ENCODE results near the gene FAM98B.

The FAM98B gene

DNA sequence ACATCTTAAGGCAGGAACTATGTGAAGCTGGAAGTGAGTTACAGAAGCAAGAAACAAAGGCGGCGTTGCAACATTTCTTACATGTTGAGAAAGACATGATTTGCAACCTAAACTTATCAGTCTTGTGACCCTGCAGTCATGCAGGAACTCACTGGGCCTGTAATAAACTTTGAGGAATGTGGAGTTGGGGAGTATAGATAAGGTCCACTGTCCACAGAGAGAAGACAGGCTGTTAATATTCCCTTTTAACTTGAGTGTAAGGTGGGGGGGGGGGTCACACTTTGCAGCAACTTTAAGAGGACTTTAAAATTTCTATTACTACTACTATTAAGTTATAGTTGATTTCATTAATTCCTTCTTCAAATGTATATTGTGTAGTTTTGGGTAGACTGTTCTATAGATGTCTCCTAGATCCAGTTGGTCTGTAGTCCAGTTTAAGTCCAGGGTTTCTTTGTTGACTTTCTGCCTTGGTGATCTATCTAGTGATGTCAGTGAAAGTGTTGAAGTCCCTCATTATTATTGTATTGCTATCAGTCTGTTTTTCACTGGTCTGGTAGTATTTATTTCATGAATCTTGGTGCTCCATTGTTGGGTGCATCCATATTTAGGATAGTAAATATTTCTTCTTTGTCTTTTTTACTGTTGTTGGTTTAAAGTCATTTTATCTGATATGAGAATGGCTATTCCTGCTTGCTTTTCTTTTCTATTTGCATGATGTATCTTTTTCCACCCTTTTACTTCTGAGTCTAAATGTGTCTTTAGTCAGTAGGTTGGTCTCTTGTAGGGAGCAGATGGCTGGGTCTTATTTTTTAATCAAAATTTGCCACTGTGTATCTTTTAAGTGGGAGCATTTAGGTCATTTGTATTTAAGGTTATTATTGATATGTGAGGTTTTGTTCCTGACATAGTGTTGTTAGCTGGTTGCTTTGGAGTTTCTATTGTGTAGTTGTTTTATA, 15.6 kb upstream of the FAM98B start:
- no peak overlapping the region for H3K27ac Mint-ChIP-seq
- H3K9me3 Mint-ChIP-seq, result peaks cover 0 to 4% of the 10 kb centered on the region in 2 donors
- ATAC-seq (replicated peaks) (no peak), DNase-seq (no peak)
- peaks cover 36 to 38% of the 10 kb centered on the region in 2 donors for H3K27me3 Mint-ChIP-seq
- peaks cover 7 to 11% of the 10 kb centered on the region in 2 donors for H3K4me1 Mint-ChIP-seq
- peaks cover 0 to 2% of the 10 kb centered on the region in 2 donors for H3K36me3 Mint-ChIP-seq
- H3K4me3 Mint-ChIP-seq, result no peak overlapping the region

DNA sequence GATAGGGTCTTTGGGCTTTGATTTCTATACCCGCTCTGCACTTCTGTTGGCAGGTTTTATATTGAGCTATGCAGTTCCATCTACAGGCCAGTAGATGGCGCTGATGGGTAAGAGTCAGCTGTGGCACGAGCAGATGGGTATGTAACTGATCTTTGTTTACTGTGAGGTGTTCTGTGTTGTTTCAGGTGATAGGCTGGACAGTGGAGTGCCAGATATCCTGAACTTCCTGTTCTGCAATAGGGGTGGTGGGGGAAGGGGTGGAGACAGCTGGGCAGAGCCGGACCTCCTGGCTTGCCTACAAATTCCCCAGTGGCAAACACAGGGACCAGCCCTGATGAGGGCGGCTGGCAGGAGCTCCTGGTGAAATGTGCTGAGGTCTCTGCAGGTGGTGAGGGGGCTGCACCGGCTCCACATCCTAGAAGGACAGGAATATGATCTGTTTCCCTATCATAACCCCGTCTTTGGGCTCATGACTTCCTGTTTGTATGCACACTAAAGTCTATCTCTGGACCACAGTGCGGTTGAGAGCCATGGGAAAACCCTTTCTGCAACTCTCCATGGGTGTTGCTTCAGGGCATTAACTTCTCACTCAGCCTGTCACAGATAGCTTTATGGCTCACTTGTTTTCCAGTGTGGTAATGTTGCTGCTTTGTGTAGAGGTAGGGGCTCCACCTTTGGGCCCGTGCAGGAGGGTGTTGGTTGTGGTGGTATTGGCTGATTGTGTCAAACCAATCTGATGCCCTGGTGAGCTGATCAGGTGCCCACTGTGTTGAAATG, 13.4 kb upstream of the FAM98B start:
- Mint-ChIP-seq H3K4me1 (peaks cover 7 to 11% of the 10 kb centered on the region in 2 donors), H3K36me3 (peaks cover 0 to 2% of the 10 kb centered on the region in 2 donors), H3K4me3 (peak overlapping the region; percentile 3 to 37), H3K27ac (no peak overlapping the region), H3K27me3 (peaks cover 23 to 37% of the 10 kb centered on the region in 2 donors), H3K9me3 (peaks cover 0 to 4% of the 10 kb centered on the region in 2 donors)
- ATAC-seq (replicated peaks) (peak; percentile 86 to 87), DNase-seq (no peak)

DNA sequence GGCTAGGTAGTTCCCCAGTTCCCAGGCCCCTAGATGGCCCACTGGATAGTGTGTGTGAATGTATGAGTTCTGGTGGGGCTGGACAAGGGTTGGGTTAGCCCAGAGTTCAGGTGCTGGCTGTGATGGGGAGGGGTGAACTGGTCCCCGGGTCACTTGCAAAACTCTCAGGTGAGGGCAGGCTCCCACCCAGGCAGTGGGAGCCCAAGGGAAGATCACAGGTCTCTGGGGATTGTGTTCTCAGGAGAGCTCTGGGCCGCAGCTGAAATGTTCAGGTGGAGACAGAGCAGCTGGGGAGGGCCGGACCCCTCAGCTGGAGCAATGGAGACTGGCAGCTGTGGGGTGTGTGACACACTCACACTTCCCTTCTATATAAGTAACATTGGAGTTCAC, 12.8 kb upstream of the FAM98B start:
- Mint-ChIP-seq H3K4me3 (no peak overlapping the region), H3K27me3 (peaks cover 19 to 32% of the 10 kb centered on the region in 2 donors), H3K36me3 (peaks cover 0 to 2% of the 10 kb centered on the region in 2 donors), H3K27ac (no peak overlapping the region), H3K4me1 (peaks cover 7 to 11% of the 10 kb centered on the region in 2 donors), H3K9me3 (peaks cover 0 to 4% of the 10 kb centered on the region in 2 donors)
- no peak for ATAC-seq (replicated peaks)
- DNase-seq, result no peak

DNA sequence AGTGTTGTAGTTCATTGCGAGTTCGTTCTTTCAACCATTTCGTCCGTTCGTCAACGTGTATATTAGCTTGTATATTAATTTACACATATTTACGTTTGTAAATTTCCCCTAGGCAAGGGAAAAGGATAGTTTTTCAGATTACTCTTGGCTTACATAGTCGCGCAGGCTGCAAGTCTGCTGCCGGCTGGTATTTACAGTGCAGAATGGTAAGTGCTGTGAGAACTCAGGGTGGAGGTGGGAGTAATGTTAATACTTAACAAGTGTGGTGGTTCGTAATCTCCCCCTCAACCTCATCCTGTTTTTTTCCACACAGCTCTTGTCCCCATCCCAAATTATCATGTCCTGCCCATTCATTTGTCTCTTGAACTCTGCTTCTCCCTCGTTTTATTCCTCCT, 766 bp downstream of the FAM98B start:
- no peak for ATAC-seq (replicated peaks)
- Mint-ChIP-seq H3K4me1 (peaks cover 22 to 36% of the 10 kb centered on the region in 2 donors), H3K27ac (peak overlapping the region; percentile 98), H3K9me3 (no peaks in the 10 kb centered on the region), H3K27me3 (no peaks in the 10 kb centered on the region), H3K4me3 (peak overlapping the region; percentile 94 to 95), H3K36me3 (peaks cover 8 to 13% of the 10 kb centered on the region in 2 donors)
- DNase-seq, result no peak

DNA sequence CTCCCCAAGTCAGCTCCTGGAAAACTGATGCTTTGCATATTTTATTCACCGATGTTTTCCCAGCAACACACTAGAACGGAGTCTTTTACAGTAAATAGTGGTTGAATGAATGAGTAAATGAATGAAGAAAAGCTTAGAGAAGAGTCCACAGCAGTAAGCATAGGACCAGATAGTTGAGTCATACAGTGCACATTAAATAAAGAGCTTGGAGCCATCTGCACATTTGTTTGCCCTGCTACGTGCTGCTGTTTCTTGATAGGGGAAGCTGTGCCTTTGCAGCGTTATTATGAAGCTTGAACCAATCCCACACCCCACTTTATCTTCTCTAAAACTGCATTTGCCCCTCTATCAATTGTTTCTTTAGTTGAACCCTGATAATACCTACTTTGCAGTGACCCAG, 1.2 kb downstream of the FAM98B start:
- peaks cover 10 to 13% of the 10 kb centered on the region in 2 donors for H3K36me3 Mint-ChIP-seq

DNA sequence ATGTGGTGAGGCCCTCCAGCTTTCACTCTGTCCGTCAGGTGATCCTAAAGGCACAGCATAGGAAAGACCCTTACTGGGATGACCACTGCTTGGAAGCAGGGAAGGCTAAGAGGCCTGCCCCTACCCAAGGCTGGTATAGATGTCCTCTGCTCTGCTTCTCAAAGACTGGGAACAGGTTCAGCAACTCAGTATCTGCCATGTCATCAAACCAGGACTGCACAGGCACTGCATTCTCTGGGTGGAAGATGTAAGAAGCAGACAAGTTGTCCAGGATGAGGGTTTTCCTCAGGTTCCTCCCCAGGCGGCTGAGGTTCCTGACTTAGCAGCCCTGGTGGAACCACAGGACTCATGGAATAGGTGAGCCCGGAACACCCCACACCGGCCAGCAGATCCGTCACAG, 4.7 kb downstream of the FAM98B start:
- no peak overlapping the region for H3K4me3 Mint-ChIP-seq
- H3K27ac Mint-ChIP-seq, result no peak overlapping the region
- ATAC-seq (replicated peaks) (no peak), DNase-seq (no peak)
- H3K4me1 Mint-ChIP-seq, result peaks cover 33 to 61% of the 10 kb centered on the region in 2 donors
- peaks cover 10 to 13% of the 10 kb centered on the region in 2 donors for H3K36me3 Mint-ChIP-seq
- no peaks in the 10 kb centered on the region for H3K27me3 Mint-ChIP-seq
- H3K9me3 Mint-ChIP-seq, result no peaks in the 10 kb centered on the region

More for the DNA sequence above, 1.2 kb downstream of the FAM98B start:
- peaks cover 25 to 40% of the 10 kb centered on the region in 2 donors for H3K4me1 Mint-ChIP-seq
- ATAC-seq (replicated peaks) (no peak), DNase-seq (no peak)
- H3K4me3 Mint-ChIP-seq, result peak overlapping the region; percentile 94 to 95
- H3K27ac Mint-ChIP-seq, result peak overlapping the region; percentile 98
- no peaks in the 10 kb centered on the region for H3K9me3 Mint-ChIP-seq
- no peaks in the 10 kb centered on the region for H3K27me3 Mint-ChIP-seq

DNA sequence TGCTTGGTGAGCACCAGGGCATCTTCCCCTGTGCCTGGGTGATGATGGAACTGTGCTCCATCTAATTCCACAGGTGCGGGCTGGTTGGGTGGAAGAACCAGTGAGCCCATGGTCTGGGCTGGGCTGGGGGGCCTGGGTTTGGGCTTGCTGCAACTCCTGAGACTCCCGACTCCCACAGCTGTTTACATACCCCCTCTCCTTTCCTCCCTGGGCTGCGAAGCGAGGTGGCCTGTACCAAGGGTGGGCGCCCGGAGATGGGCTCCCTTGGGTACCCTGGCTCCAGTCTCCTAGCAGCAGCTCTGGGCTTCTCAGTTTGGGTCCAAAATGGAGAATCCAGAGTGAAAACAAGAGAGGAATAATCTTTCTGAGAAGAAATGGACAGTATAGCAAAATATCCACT, 5.6 kb downstream of the FAM98B start:
- peaks cover 10 to 13% of the 10 kb centered on the region in 2 donors for H3K36me3 Mint-ChIP-seq
- H3K4me3 Mint-ChIP-seq, result no peak overlapping the region
- no peak overlapping the region for H3K27ac Mint-ChIP-seq
- H3K9me3 Mint-ChIP-seq, result no peaks in the 10 kb centered on the region
- H3K4me1 Mint-ChIP-seq, result peaks cover 33 to 61% of the 10 kb centered on the region in 2 donors
- no peak for DNase-seq
- ATAC-seq (replicated peaks), result no peak
- H3K27me3 Mint-ChIP-seq, result no peaks in the 10 kb centered on the region

DNA sequence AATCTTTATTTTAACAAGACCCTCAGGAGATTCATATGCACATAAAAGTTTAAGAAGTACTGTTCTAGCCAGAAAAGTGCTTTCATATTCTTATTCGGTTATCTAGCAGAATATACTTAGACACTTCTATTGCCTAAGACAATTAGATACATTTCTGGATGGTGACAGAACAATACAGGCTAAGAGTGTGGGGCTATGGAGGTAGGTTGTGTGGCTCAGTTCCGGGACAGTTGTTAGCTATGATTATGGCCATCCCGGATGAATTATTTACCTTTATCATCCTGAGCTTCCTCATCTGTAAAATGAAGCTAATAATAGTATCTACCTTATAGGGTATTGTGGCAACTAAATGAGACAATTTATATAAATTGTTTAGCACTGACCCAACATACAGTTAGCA, 6.6 kb downstream of the FAM98B start:
- H3K4me3 Mint-ChIP-seq, result no peak overlapping the region
- ATAC-seq (replicated peaks), result no peak
- no peaks in the 10 kb centered on the region for H3K27me3 Mint-ChIP-seq
- H3K36me3 Mint-ChIP-seq, result peaks cover 10 to 13% of the 10 kb centered on the region in 2 donors
- H3K4me1 Mint-ChIP-seq, result peaks cover 26 to 51% of the 10 kb centered on the region in 2 donors
- no peak overlapping the region for H3K27ac Mint-ChIP-seq
- H3K9me3 Mint-ChIP-seq, result no peaks in the 10 kb centered on the region
- no peak for DNase-seq

DNA sequence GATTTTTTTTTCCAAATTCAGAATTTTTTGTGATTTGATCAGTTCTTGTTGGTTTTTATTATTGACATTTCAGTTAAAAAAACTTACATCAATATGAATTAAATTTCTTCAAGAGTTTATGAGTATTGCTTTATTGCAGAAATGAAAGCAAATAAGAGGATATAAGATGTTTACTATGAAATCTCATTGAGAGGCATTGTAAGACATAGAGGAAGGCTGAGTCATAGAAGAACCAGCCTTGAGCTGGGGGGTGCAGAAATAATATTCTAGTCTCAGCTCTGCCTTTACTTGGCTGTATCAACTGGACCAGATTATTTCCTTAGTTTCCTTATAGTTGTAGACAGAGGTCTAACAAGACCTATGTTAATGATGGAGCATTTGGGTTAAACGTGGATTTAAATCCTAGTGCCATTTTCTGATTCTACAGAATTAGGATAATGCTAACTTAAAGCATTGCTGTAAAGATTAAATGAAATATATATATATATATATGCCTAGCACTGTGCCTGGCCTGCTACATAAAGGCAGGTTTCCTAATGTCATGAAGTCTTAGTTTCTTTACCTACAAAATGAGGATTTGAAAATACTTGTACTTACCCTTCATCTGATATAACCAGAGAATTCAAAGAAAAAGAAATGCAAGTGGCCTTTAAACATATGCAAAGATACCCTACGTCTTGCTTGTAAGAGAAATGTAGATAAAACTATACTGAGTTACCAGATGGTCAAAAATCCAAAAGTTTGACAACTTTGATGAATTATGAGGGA, 7.3 kb downstream of the FAM98B start:
- no peak for DNase-seq
- Mint-ChIP-seq H3K27me3 (no peaks in the 10 kb centered on the region), H3K36me3 (peaks cover 10 to 13% of the 10 kb centered on the region in 2 donors), H3K27ac (no peak overlapping the region), H3K4me3 (peak overlapping the region in 1 of 2 donors; percentile 14), H3K9me3 (no peaks in the 10 kb centered on the region), H3K4me1 (peaks cover 23 to 45% of the 10 kb centered on the region in 2 donors)
- ATAC-seq (replicated peaks), result peak; percentile 96 to 97

DNA sequence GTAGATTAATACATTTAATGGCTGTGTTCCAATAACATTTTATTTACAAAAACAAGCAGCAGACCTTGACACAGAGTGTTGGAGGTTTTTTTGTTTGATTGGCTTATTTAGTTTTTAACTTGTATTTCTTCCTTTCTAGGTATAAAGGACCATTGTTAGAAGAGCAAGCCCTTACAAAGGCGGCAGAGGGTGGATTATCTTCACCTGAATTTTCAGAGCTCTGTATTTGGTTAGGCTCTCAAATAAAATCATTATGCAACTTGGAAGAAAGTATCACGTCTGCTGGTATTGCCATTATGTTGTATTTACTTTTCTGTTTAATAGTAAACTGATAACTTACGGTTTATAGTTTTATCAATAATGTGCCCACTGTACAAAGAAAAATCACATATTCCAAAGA, 10.0 kb downstream of the FAM98B start:
- no peaks in the 10 kb centered on the region for H3K9me3 Mint-ChIP-seq
- peaks cover 7% of the 10 kb centered on the region in 2 donors for H3K36me3 Mint-ChIP-seq
- no peak for DNase-seq
- H3K4me3 Mint-ChIP-seq, result no peak overlapping the region
- H3K4me1 Mint-ChIP-seq, result peaks cover 15 to 33% of the 10 kb centered on the region in 2 donors
- H3K27ac Mint-ChIP-seq, result no peak overlapping the region
- no peak for ATAC-seq (replicated peaks)
- H3K27me3 Mint-ChIP-seq, result no peaks in the 10 kb centered on the region

DNA sequence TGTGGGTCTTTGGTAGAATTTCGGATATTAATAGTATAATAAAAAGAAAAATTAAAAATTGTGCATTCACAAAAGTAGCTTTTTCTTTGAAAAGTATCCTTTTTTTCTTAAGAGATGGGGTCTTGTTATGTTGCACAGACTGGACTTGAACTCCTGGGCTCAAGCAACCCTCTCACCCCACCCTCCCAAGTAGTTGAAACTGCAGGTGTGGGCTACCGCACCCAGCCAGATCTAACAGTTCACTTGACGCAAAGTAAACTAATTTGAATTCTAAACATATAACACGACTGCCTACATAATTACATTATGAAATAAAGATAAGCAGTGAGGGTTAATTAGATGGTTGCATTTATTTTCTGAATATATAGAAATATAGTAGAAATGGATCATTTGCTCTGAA, 10.7 kb downstream of the FAM98B start:
- Mint-ChIP-seq H3K4me3 (no peak overlapping the region), H3K27me3 (no peaks in the 10 kb centered on the region), H3K36me3 (peaks cover 2 to 4% of the 10 kb centered on the region in 2 donors), H3K4me1 (peaks cover 11 to 25% of the 10 kb centered on the region in 2 donors), H3K27ac (no peak overlapping the region), H3K9me3 (no peaks in the 10 kb centered on the region)
- DNase-seq (no peak), ATAC-seq (replicated peaks) (no peak)

DNA sequence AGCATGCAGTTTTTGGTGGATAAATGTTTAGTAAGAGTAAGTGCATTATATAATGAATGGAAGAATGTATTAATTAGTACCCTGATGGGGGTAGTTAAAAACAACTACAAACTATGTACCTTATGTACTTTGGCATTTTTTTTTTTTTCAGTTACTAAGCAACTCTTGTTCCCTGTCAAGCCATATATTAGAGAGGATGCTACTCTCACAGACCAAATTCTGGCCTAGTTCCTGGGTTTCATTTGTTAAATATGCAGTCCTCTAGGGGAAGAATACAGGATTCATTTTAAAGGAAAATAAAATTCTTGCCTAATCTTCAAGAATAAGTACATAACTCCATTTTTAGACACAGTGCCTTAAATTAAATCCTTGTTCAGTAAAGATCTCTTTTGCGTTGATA, 16.9 kb downstream of the FAM98B start:
- H3K4me1 Mint-ChIP-seq, result peaks cover 0 to 1% of the 10 kb centered on the region in 2 donors
- no peak overlapping the region for H3K27ac Mint-ChIP-seq
- no peak for DNase-seq
- H3K4me3 Mint-ChIP-seq, result no peak overlapping the region
- peaks cover 10 to 19% of the 10 kb centered on the region in 2 donors for H3K36me3 Mint-ChIP-seq
- ATAC-seq (replicated peaks), result no peak
- H3K27me3 Mint-ChIP-seq, result no peaks in the 10 kb centered on the region
- no peaks in the 10 kb centered on the region for H3K9me3 Mint-ChIP-seq

DNA sequence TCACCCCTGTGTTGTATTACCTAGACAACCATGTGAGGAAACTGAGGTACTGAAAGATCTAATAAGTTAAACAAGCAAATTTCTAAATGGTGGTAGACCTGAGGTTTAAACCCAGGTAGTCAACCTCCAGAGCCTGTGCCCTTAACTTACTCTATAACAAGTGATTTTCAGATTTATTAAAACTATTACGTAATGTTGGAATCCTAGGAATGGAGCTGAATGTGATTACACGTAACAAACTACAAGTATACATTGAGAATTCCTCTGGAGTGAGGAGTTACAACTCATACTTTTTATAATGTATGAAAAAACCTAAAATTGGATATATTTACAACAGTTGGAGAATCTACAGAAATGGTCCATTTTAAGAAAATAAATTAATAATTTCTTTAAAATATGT, 18.0 kb downstream of the FAM98B start:
- Mint-ChIP-seq H3K27me3 (no peaks in the 10 kb centered on the region), H3K36me3 (peaks cover 18 to 26% of the 10 kb centered on the region in 2 donors), H3K4me1 (peaks cover 0 to 1% of the 10 kb centered on the region in 2 donors), H3K27ac (no peak overlapping the region), H3K4me3 (no peak overlapping the region), H3K9me3 (no peaks in the 10 kb centered on the region)
- DNase-seq (no peak), ATAC-seq (replicated peaks) (no peak)
